Measurements from ENCODE around the gene AIDA.
"Not testable (repeated sequence)": the region's sequence is repeated elsewhere in the genome, so short reads cannot be mapped to it uniquely, and the experiment has no call there.

Gene AIDA

GRCh38 chr1:222713091-222713961, 1.0 kb upstream of the AIDA start:
- peak; percentile 54 to 95 (median 88) for DNase-seq

GRCh38 chr1:222711319-222712252, 705 bp downstream of the AIDA start:
- peak in 43 of 56 donors; percentile 5 to 69 (median 37) for DNase-seq

GRCh38 chr1:222709700-222710153, 2.6 kb downstream of the AIDA start:
- DNase-seq: no peak

GRCh38 chr1:222706815-222707214, 5.5 kb downstream of the AIDA start:
- DNase-seq: no peak

GRCh38 chr1:222704260-222704659, 8.0 kb downstream of the AIDA start:
- no peak for DNase-seq

GRCh38 chr1:222702210-222702609, 10.1 kb downstream of the AIDA start:
- no peak for DNase-seq

GRCh38 chr1:222697826-222698225, 14.5 kb downstream of the AIDA start:
- no peak for DNase-seq

GRCh38 chr1:222697203-222697602, 15.1 kb downstream of the AIDA start:
- no peak for DNase-seq

GRCh38 chr1:222696741-222697140, 15.6 kb downstream of the AIDA start:
- no peak for DNase-seq

- DNase-seq: no peak
Observed at GRCh38 chr1:222694927-222695326, 17.4 kb downstream of the AIDA start.

- no peak for DNase-seq
Observed at GRCh38 chr1:222691016-222691415, 21.3 kb downstream of the AIDA start.

GRCh38 chr1:222680080-222680479, 32.2 kb downstream of the AIDA start:
- no peak for DNase-seq

- DNase-seq: no peak
Observed at GRCh38 chr1:222670110-222670509, 42.2 kb downstream of the AIDA start.

GRCh38 chr1:222669107-222669506, 43.2 kb downstream of the AIDA start:
- DNase-seq: not testable (repeated sequence)

GRCh38 chr1:222668184-222668583, 44.1 kb downstream of the AIDA start:
- not testable (repeated sequence) for DNase-seq

- DNase-seq: no peak
Observed at GRCh38 chr1:222665964-222666363, 46.3 kb downstream of the AIDA start.

- no peak for DNase-seq
Observed at GRCh38 chr1:222663431-222663934, 48.8 kb downstream of the AIDA start.

- DNase-seq: no peak
Observed at GRCh38 chr1:222657899-222658298, 54.4 kb downstream of the AIDA start.

GRCh38 chr1:222656391-222657155, 55.7 kb downstream of the AIDA start:
- DNase-seq: no peak

GRCh38 chr1:222654849-222655248, 57.4 kb downstream of the AIDA start:
- peak in 6 of 56 donors; percentile 2 to 13 (median 6) for DNase-seq

Data from amygdala (tissue), 56 donors.